H54 (cell line): Measurements from ENCODE around the gene AK4.
"Not testable (repeated sequence)": the region's sequence is repeated elsewhere in the genome, so short reads cannot be mapped to it uniquely, and the experiment has no call there.

Source experiments
- DNase-seq: peaks from one replicate; pipeline ENCODE4 v3.0.0; 2011; ENCODE audit warnings: low spot score, mixed read lengths; ENCODE audit not compliant: insufficient read length
- FAIRE-seq: peaks from 3 replicates; lab custom pipeline; 2011; peaks lifted over from hg19 to GRCh38; lab: Jason Lieb, UNC
- POLR2A ChIP-seq: IDR thresholded peaks from 2 replicates; pipeline ENCODE4 v1.6.1; 2011; ENCODE audit warnings: low read depth, mild to moderate bottlenecking, low read length

Gene AK4

DNA sequence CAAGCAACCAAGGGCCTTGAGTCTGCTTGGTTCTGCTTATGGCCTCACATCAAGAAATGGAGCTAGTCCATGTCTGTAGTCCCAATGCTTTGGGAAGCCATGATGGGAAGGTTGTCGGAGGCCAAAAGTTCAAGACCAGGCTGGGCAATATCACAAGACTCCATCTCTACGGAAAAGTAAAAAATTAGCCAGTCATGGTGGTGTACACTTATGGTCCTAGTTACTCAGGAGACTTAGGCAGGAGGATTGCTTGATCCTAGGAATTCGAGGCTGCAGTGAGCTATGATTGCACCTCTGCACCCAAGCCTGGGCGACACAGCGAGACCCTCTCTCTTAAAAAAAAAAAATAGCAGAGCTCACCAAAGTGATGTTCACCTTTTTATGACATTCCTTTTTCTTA lies 81.2 kb downstream of the AK4 start:
- DNase-seq (no peak), FAIRE-seq (no peak)
- TF ChIP-seq POLR2A = no peak

DNA sequence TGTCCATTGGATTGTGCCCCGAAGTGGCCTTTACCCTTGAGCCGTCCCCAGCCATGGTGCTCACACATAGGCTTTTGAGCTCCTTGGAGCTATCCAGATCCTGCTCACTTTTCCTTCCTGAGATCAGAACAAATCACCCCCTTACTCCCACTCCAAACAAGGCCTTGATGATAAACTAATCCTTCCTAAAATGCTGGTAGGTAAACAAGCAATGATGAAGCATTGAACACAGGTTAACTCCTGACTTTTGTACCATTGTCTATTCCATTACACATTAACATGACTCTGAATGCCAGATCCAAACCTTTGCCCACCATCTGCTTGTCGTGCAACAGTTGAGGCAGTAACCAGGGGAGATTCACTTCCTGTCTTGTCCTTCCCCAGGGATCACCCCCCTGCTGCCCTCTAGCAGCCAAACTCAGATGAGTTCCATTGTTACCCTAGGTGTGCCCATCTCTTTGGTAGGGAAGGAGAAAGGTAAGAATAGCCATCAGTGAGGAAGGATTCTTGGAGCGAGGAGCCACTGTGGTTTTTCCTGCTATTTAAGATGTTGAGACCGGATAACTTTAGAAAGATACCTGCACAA lies 81.8 kb downstream of the AK4 start:
- no peak for TF ChIP-seq POLR2A
- no peak for FAIRE-seq
- no peak for DNase-seq

DNA sequence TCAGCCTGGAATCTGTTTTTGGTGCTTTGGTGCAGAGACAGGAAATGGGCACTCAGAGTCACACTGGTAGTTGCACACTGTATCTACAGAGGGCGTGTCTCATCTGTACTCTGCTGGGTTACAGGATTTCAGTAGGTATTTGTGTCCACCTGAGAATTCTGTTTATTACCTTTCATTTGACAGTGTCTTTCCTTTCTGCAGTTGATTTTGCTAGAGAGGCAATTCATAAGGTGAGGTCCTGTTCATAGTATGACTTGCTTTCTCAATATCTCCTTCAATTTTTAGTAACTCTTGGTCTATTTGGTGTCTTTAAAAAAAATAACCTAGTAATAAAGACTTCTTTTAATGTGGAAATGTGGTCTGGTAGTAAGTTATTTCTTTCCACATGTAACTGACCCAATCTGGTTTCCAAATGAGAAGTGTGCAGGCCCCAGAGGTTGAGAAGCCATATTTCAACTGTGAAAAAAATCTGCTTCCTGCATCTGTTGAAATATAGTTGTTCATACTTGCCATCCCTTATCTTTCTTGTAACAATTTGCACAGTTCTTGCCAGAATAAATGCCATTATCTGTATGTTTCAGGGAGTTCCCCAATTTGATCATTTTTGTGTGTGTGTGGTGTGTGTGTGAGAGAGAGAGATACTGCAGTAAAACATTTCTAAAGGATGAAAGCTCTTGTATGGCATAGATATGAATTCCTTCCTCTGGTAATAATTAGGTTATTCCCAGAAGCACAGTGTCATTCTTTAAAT lies 82.9 kb downstream of the AK4 start:
- DNase-seq (no peak), FAIRE-seq (peak; percentile 45)
- no peak for TF ChIP-seq POLR2A

DNA sequence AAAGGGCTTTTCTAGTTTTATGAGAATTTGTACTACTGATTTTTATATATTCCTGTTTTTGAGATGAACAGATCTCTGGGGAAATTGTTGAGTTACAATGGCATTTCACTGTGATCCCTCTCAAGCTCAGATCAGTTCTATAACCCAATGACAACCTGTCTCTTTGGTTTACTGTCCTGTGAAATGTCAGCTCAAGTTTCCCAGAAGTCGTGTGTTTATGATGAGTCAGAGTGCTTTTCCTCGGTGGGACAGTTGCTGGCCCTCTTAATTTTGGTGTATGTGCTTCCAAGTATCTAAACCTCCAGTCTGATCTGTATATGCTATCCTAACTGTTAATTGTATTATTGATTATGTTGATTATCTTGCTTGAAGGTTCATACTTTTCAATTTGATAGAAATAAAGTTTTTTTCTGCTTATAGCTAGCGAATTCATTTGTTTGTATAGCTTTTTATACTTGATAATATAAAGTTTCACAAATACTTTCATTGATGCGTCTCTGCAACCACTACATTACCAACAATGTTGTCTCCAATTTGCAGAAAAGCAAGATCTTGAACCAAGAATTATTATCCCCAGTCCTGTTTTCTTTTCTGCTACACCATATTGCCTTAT lies 83.8 kb downstream of the AK4 start:
- no peak for FAIRE-seq
- DNase-seq = no peak
- no peak for TF ChIP-seq POLR2A

DNA sequence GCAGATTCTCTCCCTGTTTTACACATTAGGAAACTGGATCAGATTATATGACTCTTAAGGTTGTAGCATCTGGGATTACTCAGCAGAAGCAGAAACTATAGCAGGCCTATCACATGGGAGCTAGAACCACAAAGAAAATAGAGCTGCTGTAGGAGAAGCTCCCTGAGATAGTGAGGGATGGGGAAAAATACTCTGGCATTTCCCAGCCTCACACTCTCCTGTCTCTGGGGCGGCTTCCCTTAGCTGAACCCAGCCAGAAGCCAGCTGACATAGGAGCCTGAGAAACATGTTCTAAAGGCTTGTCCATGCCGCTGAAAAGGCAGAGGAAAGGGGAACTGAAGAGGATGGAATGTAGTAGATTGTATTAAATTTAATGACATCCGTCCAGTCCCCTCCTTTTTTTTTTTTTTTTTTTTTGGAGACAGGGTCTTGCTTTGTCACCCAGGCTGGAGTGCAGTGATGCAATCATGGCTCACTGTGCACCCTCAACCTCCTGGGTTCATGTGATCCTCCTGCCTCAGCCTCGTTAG lies 84.5 kb downstream of the AK4 start:
- DNase-seq (no peak), FAIRE-seq (no peak)
- TF ChIP-seq POLR2A = no peak

GRCh38 chr1:65233782-65234181 lies 85.8 kb downstream of the AK4 start:
- FAIRE-seq (no peak), DNase-seq (no peak)
- TF ChIP-seq POLR2A = no peak

- peak; percentile 79 for FAIRE-seq
- no peak for DNase-seq
- no peak for TF ChIP-seq POLR2A
These were observed 88.1 kb downstream of the AK4 start for GRCh38 chr1:65235867-65236805.

DNA sequence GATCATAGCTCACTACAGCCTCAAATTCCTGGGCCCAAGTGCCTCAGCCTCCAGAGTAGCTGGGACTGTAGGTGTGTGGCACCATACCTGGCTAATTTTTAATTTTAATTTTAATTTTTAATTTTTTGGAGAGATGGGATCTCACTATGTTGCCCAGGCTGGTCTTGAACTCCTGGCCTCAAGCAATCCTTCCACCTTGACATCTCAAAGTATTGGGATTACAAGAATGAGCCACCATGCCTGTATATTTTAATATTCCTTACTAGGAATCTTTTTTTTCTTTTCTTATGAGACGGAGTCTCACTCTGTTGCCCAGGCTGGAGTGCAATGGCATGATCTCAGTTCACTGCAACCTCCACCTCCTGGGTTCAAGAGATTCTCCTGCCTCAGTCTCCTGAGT lies 89.1 kb downstream of the AK4 start:
- not testable (repeated sequence) for FAIRE-seq

DNA sequence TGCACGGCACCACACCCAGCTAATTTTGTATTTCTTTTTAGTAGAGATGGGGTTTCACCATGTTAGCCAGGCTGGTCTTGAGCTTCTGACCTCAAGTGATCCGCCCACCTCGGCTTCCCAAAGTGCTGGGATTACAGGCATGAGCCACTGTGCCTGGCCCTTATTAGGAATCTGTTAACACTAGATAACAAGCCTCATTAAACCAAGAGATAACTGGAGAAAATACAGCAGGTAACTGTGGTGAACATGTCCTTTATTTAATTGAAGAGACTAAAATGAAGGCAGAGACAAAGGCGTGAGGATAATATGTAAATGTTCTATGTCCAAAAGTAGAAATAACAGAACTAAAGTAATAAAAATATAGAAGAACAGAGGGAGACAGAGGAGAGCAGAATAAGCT lies 89.5 kb downstream of the AK4 start:
- TF ChIP-seq POLR2A = no peak
- FAIRE-seq = no peak
- DNase-seq = no peak

More for the DNA sequence above, 89.1 kb downstream of the AK4 start:
- not testable (repeated sequence) for DNase-seq

GRCh38 chr1:65238010-65238409 lies 90.0 kb downstream of the AK4 start:
- FAIRE-seq (no peak), DNase-seq (no peak)

DNA sequence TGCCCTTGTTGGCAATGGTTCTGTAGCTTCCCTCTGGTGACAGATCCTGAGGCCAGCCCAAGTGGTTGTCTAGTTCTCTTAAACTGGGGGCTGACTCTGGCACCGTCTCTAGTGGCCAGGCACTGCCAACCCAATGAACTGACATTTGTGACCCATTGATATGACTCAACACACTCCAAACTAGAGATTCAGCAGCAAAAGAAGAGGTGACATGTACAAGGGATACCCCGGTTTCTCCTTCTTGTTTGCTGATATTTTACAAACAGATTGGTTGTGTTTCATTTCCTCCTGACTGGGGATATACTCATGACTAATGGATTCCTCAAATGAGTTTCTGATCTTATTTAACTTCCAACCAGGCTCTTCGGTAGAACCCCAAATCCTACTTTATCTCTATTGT lies 95.5 kb downstream of the AK4 start:
- no peak for TF ChIP-seq POLR2A
- DNase-seq = no peak
- FAIRE-seq = no peak

More at GRCh38 chr1:65238010-65238409, 90.0 kb downstream of the AK4 start:
- TF ChIP-seq POLR2A = no peak

DNA sequence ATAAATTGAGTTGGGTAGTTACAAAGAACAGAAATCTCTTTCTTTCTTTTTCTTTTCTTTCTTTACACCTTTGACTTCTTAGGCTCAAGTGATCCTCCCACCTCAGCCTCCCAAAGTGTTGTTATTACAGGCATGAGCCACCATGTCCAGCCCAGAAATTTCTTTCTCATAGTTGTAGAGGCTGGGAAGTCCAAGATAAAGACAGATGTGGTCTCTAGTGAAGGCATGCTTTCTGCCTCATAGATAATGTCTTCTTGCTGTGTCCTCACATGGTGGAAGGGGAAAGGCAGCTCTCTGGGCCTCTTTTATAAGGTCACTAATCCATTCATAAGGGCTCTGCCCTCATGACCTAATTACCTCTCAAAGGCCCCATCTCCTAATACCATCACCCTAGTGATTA lies 97.3 kb downstream of the AK4 start:
- FAIRE-seq = no peak
- no peak for TF ChIP-seq POLR2A
- DNase-seq = no peak
